CD4-positive, alpha-beta T cell treated with Interleukin-6 at 100 ng/mL for 8 hours (primary cell): ENCODE data around the gene STK36.

Experiments used
- DNase-seq: peaks from one replicate; pipeline ENCODE4 v3.0.0-alpha.2; 2020; ENCODE audit warnings: mixed read lengths, low spot score

Gene STK36

GRCh38 chr2:218671654-218672566 lies at the start of gene STK36, which contains the start of gene RNF25:
TSS of gene STK36 (plus strand) at chr2:218672086. CDS start at chr2:218672830, 744 bp downstream.
TSS of gene RNF25 (minus strand) at chr2:218672002. CDS start at chr2:218671970, 32 bp downstream.
- DNase-seq = peak; percentile 77

GRCh38 chr2:218622606-218623365 lies 49.1 kb upstream of the STK36 start:
- DNase-seq = no peak

GRCh38 chr2:218623366-218623705 lies 48.5 kb upstream of the STK36 start:
- no peak for DNase-seq

GRCh38 chr2:218626369-218626768 lies 45.5 kb upstream of the STK36 start:
- DNase-seq = no peak

- DNase-seq = no peak
Observed at GRCh38 chr2:218627939-218628338, 43.9 kb upstream of the STK36 start.

GRCh38 chr2:218631837-218632236 lies 40.0 kb upstream of the STK36 start:
- no peak for DNase-seq

GRCh38 chr2:218635719-218636118 lies 36.2 kb upstream of the STK36 start:
- no peak for DNase-seq

GRCh38 chr2:218638372-218638771 lies 33.5 kb upstream of the STK36 start:
- DNase-seq = no peak

- no peak for DNase-seq
Observed at GRCh38 chr2:218642121-218642656, 29.7 kb upstream of the STK36 start.

- no peak for DNase-seq
Observed at GRCh38 chr2:218642786-218643185, 29.1 kb upstream of the STK36 start.

- no peak for DNase-seq
Observed at GRCh38 chr2:218643751-218644310, 28.1 kb upstream of the STK36 start.

- no peak for DNase-seq
Observed at GRCh38 chr2:218644721-218645120, 27.2 kb upstream of the STK36 start.

GRCh38 chr2:218645126-218645525 lies 26.8 kb upstream of the STK36 start:
- DNase-seq = no peak

- DNase-seq = peak; percentile 53
Observed at GRCh38 chr2:218648088-218648786, 23.6 kb upstream of the STK36 start.

GRCh38 chr2:218648787-218649100 lies 23.1 kb upstream of the STK36 start:
- DNase-seq = no peak

- no peak for DNase-seq
Observed at GRCh38 chr2:218655751-218656150, 16.1 kb upstream of the STK36 start.

- peak; percentile 34 for DNase-seq
Observed at GRCh38 chr2:218658671-218659257, 13.1 kb upstream of the STK36 start.

GRCh38 chr2:218659258-218659987 lies 12.5 kb upstream of the STK36 start, which contains the start of the genes BCS1L and ZNF142:
TSS of gene BCS1L (plus strand) at chr2:218659683. CDS start at chr2:218660988, 1,305 bp downstream.
TSS of gene ZNF142 (minus strand) at chr2:218659623. CDS start at chr2:218656429, 3,194 bp downstream.
- DNase-seq = peak; percentile 93

GRCh38 chr2:218659988-218660358 lies 11.9 kb upstream of the STK36 start:
- no peak for DNase-seq

GRCh38 chr2:218662377-218662776 lies 9.5 kb upstream of the STK36 start:
- no peak for DNase-seq

GRCh38 chr2:218662827-218663226 lies 9.1 kb upstream of the STK36 start:
- DNase-seq = no peak
